Measurements from ENCODE around the gene RPL27. TPM values are rescaled to one million over a fixed set of nuclear protein-coding genes. Genes with fewer than 3 reads are reported as not detected.
A peak's percentile ranks its signal among the peaks of the same experiment; 100 is the strongest.

Gene RPL27
- total and polyA plus RNA-seq, 2 of the 13 experiments (the other 11 are each of a cell fraction or from before 2014, with no cell fraction given) = 1,585 to 5,840 TPM

GRCh38 chr17:43040655-43041054 lies 42.4 kb downstream of the RPL27 start:
- ChIA-PET POLR2A (interaction anchor here (0.8 to 2.9 kb wide), 5 partner anchors 16 to 86 kb away, joined by 3 to 10 read pairs (median 3); partner anchors contain the start of genes RPL27 and VAT1), CTCF (ENCODE audit: low intra/inter-chr PET ratio, low total read pairs) (no interaction called here)
- Histone ChIP-seq H3K9me3 (ENCODE audit: low read length) (no peaks in the 10 kb centered on the region), H3K4me1 (ENCODE audit: insufficient read depth, low read length) (peaks cover 42% of the 10 kb centered on the region), H3K9ac (ENCODE audit: insufficient read depth, low read depth, low read length) (no peak overlapping the region), H3K79me2 (ENCODE audit: insufficient read depth, low read length) (no peaks in the 10 kb centered on the region), H3K4me2 (ENCODE audit: low read depth, low read length) (0 out of 2 replicates have a peak overlapping the region, but pooled peaks have one; percentile 5), H3K36me3 (replicated peaks in 1 of 2; ENCODE audit: control insufficient read depth in 1 of 2, insufficient read depth in 2 of 2, low read length in 2 of 2) (peaks cover 0 to 4% of the 10 kb centered on the region in 2 experiments; a peak in 1 of 5 replicates), H2AFZ (ENCODE audit: low read length) (peak overlapping the region; percentile 32), H3K27me3 (ENCODE audit: control insufficient read depth in 1 of 2, insufficient read depth in 2 of 2, low read length in 2 of 2) (no peaks in the 10 kb centered on the region), H3K27ac (ENCODE audit: extremely low read length, insufficient read depth, low read length) (peak overlapping the region; percentile 36), H3K4me3 (replicated peaks in 1 of 3; ENCODE audit: insufficient read depth in 1 of 3, low read depth in 2 of 3, low read length in 3 of 3) (no peak overlapping the region), H4K20me1 (ENCODE audit: insufficient read depth, low read length) (no peaks in the 10 kb centered on the region)
- DNase-seq (ENCODE audit: low spot score) (peak; percentile 81), ATAC-seq (peak; percentile 94), FAIRE-seq (peak; percentile 92)
- in situ Hi-C loops (cut with HindIII; ENCODE audit: extremely low pct_ligation_motif_present, low pct_unique_long_range_greater_than_20kb) (no loop called here), intact Hi-C loops (cut with micrococcal nuclease; ENCODE audit: unreplicated experiment) (no loop called here)
- no TSS peak for BruUV-seq (replicated peaks)
- 6% methylated on average over 2 of the region's 2 CpGs for WGBS (ENCODE audit: low lambda C conversion rate)
- TF ChIP-seq TBX2 (CRISPR knock-in tag; IDR thresholded peaks at IDR 0.05; ENCODE audit: borderline replicate concordance) = 0 out of 2 replicates have a peak, but pooled peaks have one; percentile 12
- no peak for TF ChIP-seq ZNF276 (CRISPR knock-in tag; IDR thresholded peaks at IDR 0.05; ENCODE audit: low read depth)
- TF ChIP-seq ZNF572 (CRISPR knock-in tag; IDR thresholded peaks at IDR 0.05) = no peak
- no peak for TF ChIP-seq FOXA1 (IDR thresholded peaks at IDR 0.05)
- peak; percentile 73 for TF ChIP-seq FOXA1 (CRISPR knock-in tag; IDR thresholded peaks at IDR 0.05)
- peak; percentile 58; the same call in 1 of the 2 replicates for TF ChIP-seq ZNF292 (CRISPR knock-in tag; IDR thresholded peaks at IDR 0.05; ENCODE audit: borderline replicate concordance, low read depth)
- peak; percentile 73 for TF ChIP-seq CEBPG (CRISPR knock-in tag; IDR thresholded peaks at IDR 0.05)
- TF ChIP-seq, protein P1, sequence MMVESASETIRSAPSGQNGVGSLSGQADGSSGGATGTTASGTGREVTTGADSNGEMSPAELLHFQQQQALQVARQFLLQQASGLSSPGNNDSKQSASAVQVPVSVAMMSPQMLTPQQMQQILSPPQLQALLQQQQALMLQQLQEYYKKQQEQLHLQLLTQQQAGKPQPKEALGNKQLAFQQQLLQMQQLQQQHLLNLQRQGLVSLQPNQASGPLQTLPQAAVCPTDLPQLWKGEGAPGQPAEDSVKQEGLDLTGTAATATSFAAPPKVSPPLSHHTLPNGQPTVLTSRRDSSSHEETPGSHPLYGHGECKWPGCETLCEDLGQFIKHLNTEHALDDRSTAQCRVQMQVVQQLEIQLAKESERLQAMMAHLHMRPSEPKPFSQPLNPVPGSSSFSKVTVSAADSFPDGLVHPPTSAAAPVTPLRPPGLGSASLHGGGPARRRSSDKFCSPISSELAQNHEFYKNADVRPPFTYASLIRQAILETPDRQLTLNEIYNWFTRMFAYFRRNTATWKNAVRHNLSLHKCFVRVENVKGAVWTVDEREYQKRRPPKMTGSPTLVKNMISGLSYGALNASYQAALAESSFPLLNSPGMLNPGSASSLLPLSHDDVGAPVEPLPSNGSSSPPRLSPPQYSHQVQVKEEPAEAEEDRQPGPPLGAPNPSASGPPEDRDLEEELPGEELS (CRISPR knock-in tag; IDR thresholded peaks at IDR 0.05) = peak; percentile 37; the same call in 1 of the 2 replicates
- peak; percentile 69 for TF ChIP-seq GATAD2A (CRISPR knock-in tag; IDR thresholded peaks at IDR 0.05)
- peak; percentile 47; the same call in 1 of the 2 replicates for TF ChIP-seq SAP130 (CRISPR knock-in tag; IDR thresholded peaks at IDR 0.05; ENCODE audit: low read depth)
- TF ChIP-seq, protein P2, sequence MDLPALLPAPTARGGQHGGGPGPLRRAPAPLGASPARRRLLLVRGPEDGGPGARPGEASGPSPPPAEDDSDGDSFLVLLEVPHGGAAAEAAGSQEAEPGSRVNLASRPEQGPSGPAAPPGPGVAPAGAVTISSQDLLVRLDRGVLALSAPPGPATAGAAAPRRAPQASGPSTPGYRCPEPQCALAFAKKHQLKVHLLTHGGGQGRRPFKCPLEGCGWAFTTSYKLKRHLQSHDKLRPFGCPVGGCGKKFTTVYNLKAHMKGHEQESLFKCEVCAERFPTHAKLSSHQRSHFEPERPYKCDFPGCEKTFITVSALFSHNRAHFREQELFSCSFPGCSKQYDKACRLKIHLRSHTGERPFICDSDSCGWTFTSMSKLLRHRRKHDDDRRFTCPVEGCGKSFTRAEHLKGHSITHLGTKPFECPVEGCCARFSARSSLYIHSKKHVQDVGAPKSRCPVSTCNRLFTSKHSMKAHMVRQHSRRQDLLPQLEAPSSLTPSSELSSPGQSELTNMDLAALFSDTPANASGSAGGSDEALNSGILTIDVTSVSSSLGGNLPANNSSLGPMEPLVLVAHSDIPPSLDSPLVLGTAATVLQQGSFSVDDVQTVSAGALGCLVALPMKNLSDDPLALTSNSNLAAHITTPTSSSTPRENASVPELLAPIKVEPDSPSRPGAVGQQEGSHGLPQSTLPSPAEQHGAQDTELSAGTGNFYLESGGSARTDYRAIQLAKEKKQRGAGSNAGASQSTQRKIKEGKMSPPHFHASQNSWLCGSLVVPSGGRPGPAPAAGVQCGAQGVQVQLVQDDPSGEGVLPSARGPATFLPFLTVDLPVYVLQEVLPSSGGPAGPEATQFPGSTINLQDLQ (CRISPR knock-in tag; IDR thresholded peaks at IDR 0.05) = peak; percentile 43; the same call in 1 of the 2 replicates
- TF ChIP-seq, protein P3, sequence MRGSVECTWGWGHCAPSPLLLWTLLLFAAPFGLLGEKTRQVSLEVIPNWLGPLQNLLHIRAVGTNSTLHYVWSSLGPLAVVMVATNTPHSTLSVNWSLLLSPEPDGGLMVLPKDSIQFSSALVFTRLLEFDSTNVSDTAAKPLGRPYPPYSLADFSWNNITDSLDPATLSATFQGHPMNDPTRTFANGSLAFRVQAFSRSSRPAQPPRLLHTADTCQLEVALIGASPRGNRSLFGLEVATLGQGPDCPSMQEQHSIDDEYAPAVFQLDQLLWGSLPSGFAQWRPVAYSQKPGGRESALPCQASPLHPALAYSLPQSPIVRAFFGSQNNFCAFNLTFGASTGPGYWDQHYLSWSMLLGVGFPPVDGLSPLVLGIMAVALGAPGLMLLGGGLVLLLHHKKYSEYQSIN (CRISPR knock-in tag; IDR thresholded peaks at IDR 0.05; ENCODE audit: borderline replicate concordance) = no peak
- no peak for TF ChIP-seq FOXP1 (IDR thresholded peaks at IDR 0.05)
- TF ChIP-seq FOXP1 (CRISPR knock-in tag; IDR thresholded peaks at IDR 0.05) = peak; percentile 55; the same call in 1 of the 2 replicates

Data from HepG2 (cell line).